ENCODE results near the gene BCL2L12. TPM values are rescaled to one million over a fixed set of nuclear protein-coding genes. Genes with fewer than 3 reads are reported as not detected.

BCL2L12 gene
- total and polyA plus RNA-seq, 2 of the 13 experiments (the other 11 are each of a cell fraction or from before 2014, with no cell fraction given) = 26.8 to 40.8 TPM

GRCh38 chr19:49664171-49665035 lies 1.3 kb upstream of the BCL2L12 start (continued):
- TF ChIP-seq POGK (CRISPR knock-in tag; conservative IDR thresholded peaks at IDR 0.05) = peak; percentile 76; the same call in 1 of the 2 replicates
- no peak for TF ChIP-seq REPIN1 (CRISPR knock-in tag; IDR thresholded peaks at IDR 0.05; ENCODE audit: borderline replicate concordance, low read depth)
- TF ChIP-seq IKZF5 (CRISPR knock-in tag; IDR thresholded peaks at IDR 0.05) = peak; percentile 63; the same call in 1 of the 2 replicates
- TF ChIP-seq SIN3B (IDR thresholded peaks at IDR 0.05; ENCODE audit: low read length) = no peak
- TF ChIP-seq ZNF12 (CRISPR knock-in tag; IDR thresholded peaks at IDR 0.05) = no peak
- peak; percentile 15 for TF ChIP-seq E2F5 (CRISPR knock-in tag; conservative IDR thresholded peaks at IDR 0.05)
- peak; percentile 55; the same call in 1 of the 2 replicates for TF ChIP-seq RFXAP (CRISPR knock-in tag; IDR thresholded peaks at IDR 0.05; ENCODE audit: borderline replicate concordance)
- TF ChIP-seq ZSCAN21 (CRISPR knock-in tag; IDR thresholded peaks at IDR 0.05; ENCODE audit: borderline replicate concordance) = peak; percentile 35; the same call in 1 of the 2 replicates
- 0 out of 2 replicates have a peak, but pooled peaks have one; percentile 38 for TF ChIP-seq CBFB (CRISPR knock-in tag; IDR thresholded peaks at IDR 0.05)
- 0 out of 2 replicates have a peak, but pooled peaks have one; percentile 18 for TF ChIP-seq ZNF556 (CRISPR knock-in tag; IDR thresholded peaks at IDR 0.05; ENCODE audit: borderline replicate concordance)
- peak; percentile 37; the same call in 1 of the 2 replicates for TF ChIP-seq SPEN (CRISPR knock-in tag; IDR thresholded peaks at IDR 0.05; ENCODE audit: low read depth)
- TF ChIP-seq XRCC5 (optimal IDR thresholded peaks at IDR 0.05; ENCODE audit: low read length) = peak; percentile 71
- TF ChIP-seq, protein P1, sequence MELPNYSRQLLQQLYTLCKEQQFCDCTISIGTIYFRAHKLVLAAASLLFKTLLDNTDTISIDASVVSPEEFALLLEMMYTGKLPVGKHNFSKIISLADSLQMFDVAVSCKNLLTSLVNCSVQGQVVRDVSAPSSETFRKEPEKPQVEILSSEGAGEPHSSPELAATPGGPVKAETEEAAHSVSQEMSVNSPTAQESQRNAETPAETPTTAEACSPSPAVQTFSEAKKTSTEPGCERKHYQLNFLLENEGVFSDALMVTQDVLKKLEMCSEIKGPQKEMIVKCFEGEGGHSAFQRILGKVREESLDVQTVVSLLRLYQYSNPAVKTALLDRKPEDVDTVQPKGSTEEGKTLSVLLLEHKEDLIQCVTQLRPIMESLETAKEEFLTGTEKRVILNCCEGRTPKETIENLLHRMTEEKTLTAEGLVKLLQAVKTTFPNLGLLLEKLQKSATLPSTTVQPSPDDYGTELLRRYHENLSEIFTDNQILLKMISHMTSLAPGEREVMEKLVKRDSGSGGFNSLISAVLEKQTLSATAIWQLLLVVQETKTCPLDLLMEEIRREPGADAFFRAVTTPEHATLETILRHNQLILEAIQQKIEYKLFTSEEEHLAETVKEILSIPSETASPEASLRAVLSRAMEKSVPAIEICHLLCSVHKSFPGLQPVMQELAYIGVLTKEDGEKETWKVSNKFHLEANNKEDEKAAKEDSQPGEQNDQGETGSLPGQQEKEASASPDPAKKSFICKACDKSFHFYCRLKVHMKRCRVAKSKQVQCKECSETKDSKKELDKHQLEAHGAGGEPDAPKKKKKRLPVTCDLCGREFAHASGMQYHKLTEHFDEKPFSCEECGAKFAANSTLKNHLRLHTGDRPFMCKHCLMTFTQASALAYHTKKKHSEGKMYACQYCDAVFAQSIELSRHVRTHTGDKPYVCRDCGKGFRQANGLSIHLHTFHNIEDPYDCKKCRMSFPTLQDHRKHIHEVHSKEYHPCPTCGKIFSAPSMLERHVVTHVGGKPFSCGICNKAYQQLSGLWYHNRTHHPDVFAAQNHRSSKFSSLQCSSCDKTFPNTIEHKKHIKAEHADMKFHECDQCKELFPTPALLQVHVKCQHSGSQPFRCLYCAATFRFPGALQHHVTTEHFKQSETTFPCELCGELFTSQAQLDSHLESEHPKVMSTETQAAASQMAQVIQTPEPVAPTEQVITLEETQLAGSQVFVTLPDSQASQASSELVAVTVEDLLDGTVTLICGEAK (IDR thresholded peaks at IDR 0.05) = no peak
- TF ChIP-seq, protein P1 (CRISPR knock-in tag; IDR thresholded peaks at IDR 0.05) = peak; percentile 71; the same call in 1 of the 2 replicates

Measured in HepG2 (cell line).